ENCODE data around the gene KLHL29.

The KLHL29 gene

GRCh38 chr2:23497063-23497462, 112.1 kb downstream of the KLHL29 start:
- TF ChIP-seq RAD21 (IDR thresholded peaks at IDR 0.05; ENCODE audit: low read depth) (no peak), TCF12 (IDR thresholded peaks at IDR 0.05; ENCODE audit: low read depth) (no peak), YY1 (IDR thresholded peaks at IDR 0.05; ENCODE audit: low read depth) (no peak), FOXM1 (IDR thresholded peaks at IDR 0.05; ENCODE audit: borderline replicate concordance, low read depth) (no peak)

GRCh38 chr2:23497536-23497935, 112.6 kb downstream of the KLHL29 start:
- TF ChIP-seq CREB1 (IDR thresholded peaks at IDR 0.05; ENCODE audit: low read depth) = no peak
- no peak for TF ChIP-seq YY1 (IDR thresholded peaks at IDR 0.05; ENCODE audit: low read depth)
- TF ChIP-seq, protein P1, sequence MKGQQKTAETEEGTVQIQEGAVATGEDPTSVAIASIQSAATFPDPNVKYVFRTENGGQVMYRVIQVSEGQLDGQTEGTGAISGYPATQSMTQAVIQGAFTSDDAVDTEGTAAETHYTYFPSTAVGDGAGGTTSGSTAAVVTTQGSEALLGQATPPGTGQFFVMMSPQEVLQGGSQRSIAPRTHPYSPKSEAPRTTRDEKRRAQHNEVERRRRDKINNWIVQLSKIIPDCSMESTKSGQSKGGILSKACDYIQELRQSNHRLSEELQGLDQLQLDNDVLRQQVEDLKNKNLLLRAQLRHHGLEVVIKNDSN (IDR thresholded peaks at IDR 0.05) = no peak
- no peak for TF ChIP-seq MAX (IDR thresholded peaks at IDR 0.05)
- no peak for TF ChIP-seq TCF12 (IDR thresholded peaks at IDR 0.05; ENCODE audit: low read depth)
- TF ChIP-seq NFIC (IDR thresholded peaks at IDR 0.05) = no peak

DNA sequence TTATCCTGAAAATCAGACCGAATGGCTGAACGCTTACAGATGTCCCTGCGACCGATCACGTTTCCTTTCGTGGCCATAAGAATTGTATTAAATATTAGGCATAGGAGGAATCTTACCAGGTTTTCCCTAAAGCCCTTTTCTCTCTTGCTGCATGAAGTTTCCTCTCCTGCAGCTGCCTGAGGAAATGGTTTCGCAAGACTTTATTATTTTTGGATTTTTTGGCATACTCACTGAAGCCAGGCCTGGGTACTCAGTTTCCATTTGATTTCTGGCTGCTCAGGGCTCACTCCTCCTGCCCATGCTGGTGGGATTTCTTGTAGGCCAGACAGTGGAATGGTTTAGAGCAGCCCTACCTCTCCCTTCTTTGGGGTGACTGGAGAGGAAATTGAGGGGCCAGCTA, 114.0 kb downstream of the KLHL29 start:
- TF ChIP-seq TCF12 (IDR thresholded peaks at IDR 0.05; ENCODE audit: low read depth) = no peak
- TF ChIP-seq CEBPB (IDR thresholded peaks at IDR 0.05) = peak; percentile 38; the same call in 1 of the 2 replicates

- no peak for TF ChIP-seq RAD21 (IDR thresholded peaks at IDR 0.05; ENCODE audit: low read depth)
- no peak for TF ChIP-seq CREB1 (IDR thresholded peaks at IDR 0.05; ENCODE audit: low read depth)
- no peak for TF ChIP-seq TEAD4 (IDR thresholded peaks at IDR 0.05)
- TF ChIP-seq YY1 (IDR thresholded peaks at IDR 0.05; ENCODE audit: low read depth) = no peak
- TF ChIP-seq TCF12 (IDR thresholded peaks at IDR 0.05; ENCODE audit: low read depth) = no peak
- no peak for TF ChIP-seq MAX (IDR thresholded peaks at IDR 0.05)
- no peak for TF ChIP-seq EP300 (IDR thresholded peaks at IDR 0.05; ENCODE audit: borderline replicate concordance)
- TF ChIP-seq, protein P2, sequence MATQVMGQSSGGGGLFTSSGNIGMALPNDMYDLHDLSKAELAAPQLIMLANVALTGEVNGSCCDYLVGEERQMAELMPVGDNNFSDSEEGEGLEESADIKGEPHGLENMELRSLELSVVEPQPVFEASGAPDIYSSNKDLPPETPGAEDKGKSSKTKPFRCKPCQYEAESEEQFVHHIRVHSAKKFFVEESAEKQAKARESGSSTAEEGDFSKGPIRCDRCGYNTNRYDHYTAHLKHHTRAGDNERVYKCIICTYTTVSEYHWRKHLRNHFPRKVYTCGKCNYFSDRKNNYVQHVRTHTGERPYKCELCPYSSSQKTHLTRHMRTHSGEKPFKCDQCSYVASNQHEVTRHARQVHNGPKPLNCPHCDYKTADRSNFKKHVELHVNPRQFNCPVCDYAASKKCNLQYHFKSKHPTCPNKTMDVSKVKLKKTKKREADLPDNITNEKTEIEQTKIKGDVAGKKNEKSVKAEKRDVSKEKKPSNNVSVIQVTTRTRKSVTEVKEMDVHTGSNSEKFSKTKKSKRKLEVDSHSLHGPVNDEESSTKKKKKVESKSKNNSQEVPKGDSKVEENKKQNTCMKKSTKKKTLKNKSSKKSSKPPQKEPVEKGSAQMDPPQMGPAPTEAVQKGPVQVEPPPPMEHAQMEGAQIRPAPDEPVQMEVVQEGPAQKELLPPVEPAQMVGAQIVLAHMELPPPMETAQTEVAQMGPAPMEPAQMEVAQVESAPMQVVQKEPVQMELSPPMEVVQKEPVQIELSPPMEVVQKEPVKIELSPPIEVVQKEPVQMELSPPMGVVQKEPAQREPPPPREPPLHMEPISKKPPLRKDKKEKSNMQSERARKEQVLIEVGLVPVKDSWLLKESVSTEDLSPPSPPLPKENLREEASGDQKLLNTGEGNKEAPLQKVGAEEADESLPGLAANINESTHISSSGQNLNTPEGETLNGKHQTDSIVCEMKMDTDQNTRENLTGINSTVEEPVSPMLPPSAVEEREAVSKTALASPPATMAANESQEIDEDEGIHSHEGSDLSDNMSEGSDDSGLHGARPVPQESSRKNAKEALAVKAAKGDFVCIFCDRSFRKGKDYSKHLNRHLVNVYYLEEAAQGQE (IDR thresholded peaks at IDR 0.05; ENCODE audit: low read depth) = no peak
- no peak for TF ChIP-seq ZBTB7A (IDR thresholded peaks at IDR 0.05; ENCODE audit: low read depth)
Measured at GRCh38 chr2:23499439-23499838, 114.5 kb downstream of the KLHL29 start.

GRCh38 chr2:23500836-23501235, 115.9 kb downstream of the KLHL29 start:
- TF ChIP-seq ZBTB7A (IDR thresholded peaks at IDR 0.05; ENCODE audit: low read depth) (no peak), NFIC (IDR thresholded peaks at IDR 0.05) (no peak), EGR1 (IDR thresholded peaks at IDR 0.05) (no peak), TEAD4 (IDR thresholded peaks at IDR 0.05) (no peak), CEBPB (IDR thresholded peaks at IDR 0.05) (no peak), EP300 (IDR thresholded peaks at IDR 0.05; ENCODE audit: borderline replicate concordance) (no peak), MAX (IDR thresholded peaks at IDR 0.05) (no peak), CREB1 (IDR thresholded peaks at IDR 0.05; ENCODE audit: low read depth) (no peak), YY1 (IDR thresholded peaks at IDR 0.05; ENCODE audit: low read depth) (no peak), FOXM1 (IDR thresholded peaks at IDR 0.05; ENCODE audit: borderline replicate concordance, low read depth) (no peak), RAD21 (IDR thresholded peaks at IDR 0.05; ENCODE audit: low read depth) (no peak), TAF1 (IDR thresholded peaks at IDR 0.05; ENCODE audit: low read depth) (no peak)
- TF ChIP-seq, protein P2 (IDR thresholded peaks at IDR 0.05; ENCODE audit: low read depth) = no peak
- TF ChIP-seq, protein P1 (IDR thresholded peaks at IDR 0.05) = no peak

- no peak for TF ChIP-seq TCF12 (IDR thresholded peaks at IDR 0.05; ENCODE audit: low read depth)
Measured at GRCh38 chr2:23502096-23502495, 117.1 kb downstream of the KLHL29 start.

GRCh38 chr2:23503097-23503496, 118.1 kb downstream of the KLHL29 start:
- no peak for TF ChIP-seq RAD21 (IDR thresholded peaks at IDR 0.05; ENCODE audit: low read depth)
- no peak for TF ChIP-seq ZBTB7A (IDR thresholded peaks at IDR 0.05; ENCODE audit: low read depth)
- no peak for TF ChIP-seq TAF1 (IDR thresholded peaks at IDR 0.05; ENCODE audit: low read depth)
- no peak for TF ChIP-seq TCF12 (IDR thresholded peaks at IDR 0.05; ENCODE audit: low read depth)
- TF ChIP-seq YY1 (IDR thresholded peaks at IDR 0.05; ENCODE audit: low read depth) = no peak
- TF ChIP-seq NFIC (IDR thresholded peaks at IDR 0.05) = no peak
- no peak for TF ChIP-seq CEBPB (IDR thresholded peaks at IDR 0.05)

Measured in Ishikawa (cell line).